Caco-2 (cell line): Measurements from ENCODE around the gene CBFB. TPM values are rescaled to one million over a fixed set of nuclear protein-coding genes. Genes with fewer than 3 reads are reported as not detected.

Experiments used
- BruUV-seq: library from RNA; stranded (reverse); fragments of 400-500 nt; replicated peaks from 2 replicates; lab custom pipeline; 2021; lab: Mats Ljungman, UMichigan
- CTCF ChIA-PET: fragments of 300-600 bp; sonication (Branson Sonifier 250); formaldehyde crosslinking; loops from one replicate; lab custom pipeline; 2022; ENCODE audit warnings: antibody characterized with exemption; lab: Charles Lee
- POLR2A ChIA-PET: fragments of 300-600 bp; sonication (Branson Sonifier 250); formaldehyde crosslinking; loops from one replicate; lab custom pipeline; 2022; ENCODE audit warnings: antibody characterized with exemption; lab: Charles Lee
- DNase-seq, 2 experiments: peaks; one replicate each; pipeline versions ENCODE4 v3.0.0 to v3.0.0-alpha.2; 2020 to 2022
- H3K27me3 ChIP-seq: replicated peaks from 2 replicates; pipeline ENCODE4 v1.6.0; 2011; ENCODE audit warnings: low read length; ENCODE audit not compliant: control insufficient read depth, insufficient read depth
- H3K36me3 ChIP-seq: 2 replicates; pipeline ENCODE4 v1.5.1; 2011; ENCODE audit warnings: low read length; ENCODE audit not compliant: control insufficient read depth, insufficient read depth
- H3K4me1 ChIP-seq: fragments of 250-450 bp; sonication (Bioruptor Pico); 2 replicates; pipeline ENCODE4 v1.5.1; 2020; ENCODE audit warnings: mild to moderate bottlenecking
- H3K4me3 ChIP-seq: 2 replicates; pipeline ENCODE4 v1.5.1; 2011; ENCODE audit warnings: low read depth, mild to moderate bottlenecking, control low read depth, low read length
- H3K9me3 ChIP-seq: fragments of 250-450 bp; sonication (Bioruptor Pico); 2 replicates; pipeline ENCODE4 v1.5.1; 2020; ENCODE audit warnings: mild to moderate bottlenecking, moderate library complexity
- H3K27ac Mint-ChIP-seq: one replicate; pipeline ENCODE4 v1.8.0; 2022; ENCODE audit warnings: mixed read lengths; ENCODE audit not compliant: unreplicated experiment
- H3K27me3 Mint-ChIP-seq: one replicate; pipeline ENCODE4 v1.8.0; 2022; ENCODE audit warnings: mixed read lengths; ENCODE audit not compliant: insufficient read depth, unreplicated experiment
- H3K36me3 Mint-ChIP-seq: one replicate; pipeline ENCODE4 v1.8.0; 2022; ENCODE audit warnings: mild to moderate bottlenecking, mixed read lengths; ENCODE audit not compliant: insufficient read depth, unreplicated experiment
- H3K4me1 Mint-ChIP-seq: one replicate; pipeline ENCODE4 v1.8.0; 2022; ENCODE audit warnings: low read depth, mixed read lengths; ENCODE audit not compliant: unreplicated experiment
- H3K4me3 Mint-ChIP-seq: one replicate; pipeline ENCODE4 v1.8.0; 2022; ENCODE audit warnings: mild to moderate bottlenecking, moderate library complexity, mixed read lengths; ENCODE audit not compliant: unreplicated experiment
- H3K9me3 Mint-ChIP-seq: one replicate; pipeline ENCODE4 v1.8.0; 2022; ENCODE audit warnings: mixed read lengths; ENCODE audit not compliant: unreplicated experiment
- intact Hi-C: fragments of 100-400 bp; cut with micrococcal nuclease; formaldehyde crosslinking; loops from one replicate; pipeline ENCODE4 v1.10.0; 2022; ENCODE audit not compliant: unreplicated experiment
- total RNA-seq: library from RNA; stranded (reverse); gene quantifications from 2 replicates; pipeline ENCODE4 v1.2.3, GENCODE V29; 2022
- TF ChIP-seq, protein P1 (sequence below), 2 experiments: fragments of 200-600 bp in 1 of 2; IDR thresholded peaks; 1 replicate in 1 of 2; 2 replicates in 1 of 2; pipeline versions ENCODE4 v1.5.1 to v1.8.0; 2011 to 2022; ENCODE audit warnings: antibody characterized with exemption in 1 of 2, control low read depth in 1 of 2, inconsistent platforms in 1 of 2, low read depth in 1 of 2, low read length in 1 of 2, mild to moderate bottlenecking in 1 of 2, moderate library complexity in 1 of 2; ENCODE audit not compliant: insufficient read depth in 1 of 2, severe bottlenecking in 1 of 2, unreplicated experiment in 1 of 2

Gene CBFB
- total RNA-seq, 1 experiment from 2014 or later, result 102 TPM

DNA sequence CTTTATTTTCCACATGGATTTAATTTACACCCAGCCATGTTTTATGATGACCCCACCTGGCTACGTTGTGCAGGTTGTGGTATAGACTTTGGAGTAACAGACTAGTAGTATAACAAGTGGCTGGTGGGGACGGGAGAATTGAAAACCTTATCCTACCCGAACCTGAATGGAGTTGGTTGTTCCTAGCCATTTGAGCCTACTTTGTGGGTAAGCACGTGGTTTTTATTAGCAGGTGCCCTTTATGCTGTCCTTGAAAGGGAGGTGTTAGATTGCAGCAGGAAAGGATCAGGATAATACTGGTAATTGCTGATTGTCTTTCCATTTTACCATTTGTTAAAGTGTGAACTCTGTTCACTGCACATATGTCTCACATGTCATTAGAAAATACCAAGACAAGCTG lies 48.9 kb downstream of the CBFB start:
- peaks cover 33% of the 10 kb centered on the region for H3K36me3 Mint-ChIP-seq
- Histone ChIP-seq H3K4me3 (no peak overlapping the region), H3K27me3 (no peaks in the 10 kb centered on the region), H3K9me3 (no peaks in the 10 kb centered on the region), H3K36me3 (no peaks in the 10 kb centered on the region; the same call in 1 of the 2 replicates), H3K4me1 (no peaks in the 10 kb centered on the region)
- intact Hi-C loops, result no loop called here
- no TSS peak for BruUV-seq
- CTCF ChIA-PET, result no interaction called here
- POLR2A ChIA-PET, result no interaction called here
- no peaks in the 10 kb centered on the region for H3K4me1 Mint-ChIP-seq
- H3K27ac Mint-ChIP-seq, result no peak overlapping the region
- H3K4me3 Mint-ChIP-seq, result no peak overlapping the region
- TF ChIP-seq, protein P1, sequence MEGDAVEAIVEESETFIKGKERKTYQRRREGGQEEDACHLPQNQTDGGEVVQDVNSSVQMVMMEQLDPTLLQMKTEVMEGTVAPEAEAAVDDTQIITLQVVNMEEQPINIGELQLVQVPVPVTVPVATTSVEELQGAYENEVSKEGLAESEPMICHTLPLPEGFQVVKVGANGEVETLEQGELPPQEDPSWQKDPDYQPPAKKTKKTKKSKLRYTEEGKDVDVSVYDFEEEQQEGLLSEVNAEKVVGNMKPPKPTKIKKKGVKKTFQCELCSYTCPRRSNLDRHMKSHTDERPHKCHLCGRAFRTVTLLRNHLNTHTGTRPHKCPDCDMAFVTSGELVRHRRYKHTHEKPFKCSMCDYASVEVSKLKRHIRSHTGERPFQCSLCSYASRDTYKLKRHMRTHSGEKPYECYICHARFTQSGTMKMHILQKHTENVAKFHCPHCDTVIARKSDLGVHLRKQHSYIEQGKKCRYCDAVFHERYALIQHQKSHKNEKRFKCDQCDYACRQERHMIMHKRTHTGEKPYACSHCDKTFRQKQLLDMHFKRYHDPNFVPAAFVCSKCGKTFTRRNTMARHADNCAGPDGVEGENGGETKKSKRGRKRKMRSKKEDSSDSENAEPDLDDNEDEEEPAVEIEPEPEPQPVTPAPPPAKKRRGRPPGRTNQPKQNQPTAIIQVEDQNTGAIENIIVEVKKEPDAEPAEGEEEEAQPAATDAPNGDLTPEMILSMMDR (IDR thresholded peaks at IDR 0.05; ENCODE audit: insufficient read depth in 1 of 2, low read depth in 1 of 2, low read length in 1 of 2, severe bottlenecking in 1 of 2, unreplicated experiment in 1 of 2), result no peak
- no peak for DNase-seq
- no peaks in the 10 kb centered on the region for H3K27me3 Mint-ChIP-seq
- no peaks in the 10 kb centered on the region for H3K9me3 Mint-ChIP-seq

DNA sequence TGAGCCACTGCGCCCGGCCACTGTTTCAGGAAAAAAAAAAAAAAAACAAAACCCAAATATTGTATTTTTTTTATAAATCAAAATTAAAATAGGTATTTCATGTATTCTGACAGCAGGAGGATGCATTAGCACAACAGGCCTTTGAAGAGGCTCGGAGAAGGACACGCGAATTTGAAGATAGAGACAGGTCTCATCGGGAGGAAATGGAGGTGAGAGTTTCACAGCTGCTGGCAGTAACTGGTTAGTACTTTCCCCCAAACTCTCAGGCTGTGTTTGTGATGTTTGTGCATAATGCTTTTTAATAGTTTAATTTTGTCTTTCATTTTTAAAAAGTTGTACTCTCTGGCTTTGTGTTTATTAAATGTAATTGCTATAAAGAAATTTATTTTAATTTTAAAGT lies 53.2 kb downstream of the CBFB start:
- H3K27me3 ChIP-seq, result no peaks in the 10 kb centered on the region
- TF ChIP-seq, protein P1 (IDR thresholded peaks at IDR 0.05; ENCODE audit: insufficient read depth in 1 of 2, low read depth in 1 of 2, low read length in 1 of 2, severe bottlenecking in 1 of 2, unreplicated experiment in 1 of 2), result no peak
- ChIA-PET CTCF (no interaction called here), POLR2A (interaction anchor here (0.5 kb wide), 1 partner anchor 186 kb away, joined by 8 read pairs; no protein-coding TSS in a partner anchor)
- DNase-seq, result no peak
- no peaks in the 10 kb centered on the region for H3K9me3 ChIP-seq
- peaks cover 2% of the 10 kb centered on the region; the same call in 1 of the 2 replicates for H3K36me3 ChIP-seq
- intact Hi-C loops, result no loop called here
- Mint-ChIP-seq H3K4me1 (no peaks in the 10 kb centered on the region), H3K9me3 (no peaks in the 10 kb centered on the region), H3K27me3 (no peaks in the 10 kb centered on the region), H3K36me3 (peaks cover 18% of the 10 kb centered on the region), H3K27ac (no peak overlapping the region), H3K4me3 (no peak overlapping the region)
- no peaks in the 10 kb centered on the region for H3K4me1 ChIP-seq
- no peak overlapping the region for H3K4me3 ChIP-seq
- BruUV-seq, result no TSS peak

DNA sequence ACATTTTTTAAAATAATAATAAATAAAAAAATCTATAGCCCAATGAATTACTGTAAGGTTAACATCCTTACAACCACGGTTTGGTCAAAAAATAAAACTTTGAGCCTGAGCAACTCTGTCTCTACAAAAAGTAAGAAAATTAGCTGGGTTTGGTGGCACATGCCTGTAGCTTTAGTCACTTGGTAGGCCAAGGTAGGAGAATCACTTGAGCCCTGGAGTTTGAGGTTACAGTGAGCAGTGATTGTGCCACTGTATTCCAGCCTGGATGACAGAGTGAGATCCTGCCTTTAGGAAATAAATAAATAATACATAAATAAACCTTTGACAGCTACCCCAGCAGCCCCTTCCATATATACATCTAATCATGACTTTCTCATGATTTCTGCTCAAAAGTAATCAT lies 53.9 kb downstream of the CBFB start:
- BruUV-seq, result no TSS peak

More for the DNA sequence above, 53.9 kb downstream of the CBFB start:
- no peak overlapping the region for H3K4me3 Mint-ChIP-seq
- H3K4me1 ChIP-seq, result no peaks in the 10 kb centered on the region
- ChIA-PET CTCF (interaction anchor here (0.6 to 1.9 kb wide), 2 partner anchors 9 to 65 kb away, joined by 3 to 4 read pairs; no protein-coding TSS in a partner anchor), POLR2A (interaction anchor here (0.7 kb wide), 1 partner anchor 60 kb away, joined by 4 read pairs; no protein-coding TSS in a partner anchor)
- intact Hi-C loops, result no loop called here
- H3K9me3 Mint-ChIP-seq, result no peaks in the 10 kb centered on the region
- no peak for DNase-seq
- H3K27me3 Mint-ChIP-seq, result no peaks in the 10 kb centered on the region
- H3K4me1 Mint-ChIP-seq, result no peaks in the 10 kb centered on the region
- H3K36me3 ChIP-seq, result peaks cover 2% of the 10 kb centered on the region; the same call in 1 of the 2 replicates
- H3K36me3 Mint-ChIP-seq, result peaks cover 21% of the 10 kb centered on the region
- H3K9me3 ChIP-seq, result no peaks in the 10 kb centered on the region
- H3K4me3 ChIP-seq, result no peak overlapping the region
- no peaks in the 10 kb centered on the region for H3K27me3 ChIP-seq
- no peak overlapping the region for H3K27ac Mint-ChIP-seq
- TF ChIP-seq, protein P1 (IDR thresholded peaks at IDR 0.05; ENCODE audit: insufficient read depth in 1 of 2, low read depth in 1 of 2, low read length in 1 of 2, severe bottlenecking in 1 of 2, unreplicated experiment in 1 of 2), result no peak
